A673 (cell line): Measurements from ENCODE around the gene RSAD2.

ENCODE experiments used
- EZH2 ChIP-seq: fragments of 200-600 bp; sonication (generic); IDR thresholded peaks from 2 replicates; pipeline ENCODE4 v1.6.1; 2017; ENCODE audit warnings: borderline replicate concordance, low read depth, mild to moderate bottlenecking, mixed read lengths, antibody characterized with exemption, low read length; ENCODE audit not compliant: poor library complexity, severe bottlenecking
- TF ChIP-seq, protein P1 (sequence below): fragments of 300-800, 200-600 bp; sonication (generic); conservative IDR thresholded peaks from 2 replicates; pipeline ENCODE4 v1.5.1; 2017; ENCODE audit warnings: low read depth, mild to moderate bottlenecking, antibody characterized with exemption, low read length, moderate library complexity, mixed read lengths

DNA sequence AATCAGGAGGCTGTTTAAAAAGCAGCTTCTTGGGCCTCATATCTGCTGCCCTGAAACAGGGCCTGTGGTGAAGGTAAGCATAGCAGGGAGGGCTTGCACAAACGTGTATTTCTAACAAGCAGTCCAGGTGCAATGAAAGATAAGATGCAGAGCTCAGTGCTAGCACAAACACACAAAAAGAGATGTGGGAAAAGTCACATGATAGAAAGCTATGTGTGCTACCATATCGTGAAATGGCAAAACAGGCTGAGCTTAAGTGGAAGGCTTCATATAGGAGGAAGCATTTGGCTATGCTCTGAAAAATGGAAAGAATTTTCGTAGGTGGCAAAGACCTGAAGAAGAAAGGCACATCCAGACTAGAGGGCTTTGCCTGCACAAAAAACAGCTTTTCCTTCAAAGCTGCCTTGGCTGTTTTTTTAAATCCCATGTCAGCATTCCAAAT lies 10.2 kb downstream of the RSAD2 start:
- no peak for TF ChIP-seq EZH2
- TF ChIP-seq, protein P1, sequence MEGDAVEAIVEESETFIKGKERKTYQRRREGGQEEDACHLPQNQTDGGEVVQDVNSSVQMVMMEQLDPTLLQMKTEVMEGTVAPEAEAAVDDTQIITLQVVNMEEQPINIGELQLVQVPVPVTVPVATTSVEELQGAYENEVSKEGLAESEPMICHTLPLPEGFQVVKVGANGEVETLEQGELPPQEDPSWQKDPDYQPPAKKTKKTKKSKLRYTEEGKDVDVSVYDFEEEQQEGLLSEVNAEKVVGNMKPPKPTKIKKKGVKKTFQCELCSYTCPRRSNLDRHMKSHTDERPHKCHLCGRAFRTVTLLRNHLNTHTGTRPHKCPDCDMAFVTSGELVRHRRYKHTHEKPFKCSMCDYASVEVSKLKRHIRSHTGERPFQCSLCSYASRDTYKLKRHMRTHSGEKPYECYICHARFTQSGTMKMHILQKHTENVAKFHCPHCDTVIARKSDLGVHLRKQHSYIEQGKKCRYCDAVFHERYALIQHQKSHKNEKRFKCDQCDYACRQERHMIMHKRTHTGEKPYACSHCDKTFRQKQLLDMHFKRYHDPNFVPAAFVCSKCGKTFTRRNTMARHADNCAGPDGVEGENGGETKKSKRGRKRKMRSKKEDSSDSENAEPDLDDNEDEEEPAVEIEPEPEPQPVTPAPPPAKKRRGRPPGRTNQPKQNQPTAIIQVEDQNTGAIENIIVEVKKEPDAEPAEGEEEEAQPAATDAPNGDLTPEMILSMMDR, result no peak
